ENCODE measurements around the gene STK31.
"Not testable (repeated sequence)": the region's sequence is repeated elsewhere in the genome, so short reads cannot be mapped to it uniquely, and the experiment has no call there.

STK31 gene

DNA sequence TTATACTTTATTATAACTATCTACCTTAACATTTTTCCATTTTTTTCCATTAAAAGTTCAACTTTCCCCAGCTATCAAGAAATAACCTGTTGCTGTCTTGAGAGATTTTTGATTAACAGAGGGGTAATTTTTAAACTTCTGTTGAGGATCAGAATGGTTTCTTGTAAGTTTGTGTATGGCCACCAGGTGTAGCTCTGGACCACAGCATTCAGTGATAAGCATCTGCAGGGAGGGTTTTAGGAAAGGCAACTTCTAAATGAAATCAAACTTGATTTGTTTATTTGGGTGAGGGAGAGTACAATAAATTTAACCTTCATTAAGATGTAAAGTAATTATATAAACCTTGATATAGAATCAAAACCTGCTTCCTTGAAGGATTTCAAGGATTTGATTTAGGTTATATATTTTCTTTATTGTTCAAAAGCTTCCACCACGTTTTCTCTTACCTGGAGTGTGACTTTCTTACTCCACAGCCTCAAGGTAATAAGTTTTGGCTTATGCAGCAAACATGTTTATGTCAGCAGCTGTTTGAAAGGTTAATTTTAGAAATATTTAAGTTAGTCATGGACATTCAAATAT lies 153.3 kb downstream of the STK31 start:
- peak; percentile 57 for TF ChIP-seq CTCF (IDR thresholded peaks at IDR 0.05; ENCODE audit: low read depth, low read length)
- DNase-seq (ENCODE audit: extremely low read depth, low read depth), result peak; percentile 7

- no peak for TF ChIP-seq CTCF (IDR thresholded peaks at IDR 0.05; ENCODE audit: low read depth, low read length)
- DNase-seq (ENCODE audit: extremely low read depth, low read depth), result peak; percentile 14
These were observed 155.0 kb downstream of the STK31 start for GRCh38 chr7:23864973-23865372.

- DNase-seq (ENCODE audit: extremely low read depth, low read depth), result no peak
These were observed 163.3 kb downstream of the STK31 start for GRCh38 chr7:23873306-23873705.

GRCh38 chr7:23876526-23876925 lies 166.5 kb downstream of the STK31 start:
- DNase-seq (ENCODE audit: extremely low read depth, low read depth), result not testable (repeated sequence)

More at GRCh38 chr7:23873306-23873705, 163.3 kb downstream of the STK31 start:
- no peak for TF ChIP-seq CTCF (IDR thresholded peaks at IDR 0.05; ENCODE audit: low read depth, low read length)

Data from AG09319 (cell line).